GM23248 (cell line): Measurements from ENCODE around the gene ABCF2.

Experiments used
- EZH2 ChIP-seq: fragments of 200-600 bp; sonication (generic); IDR thresholded peaks from 2 replicates; pipeline ENCODE4 v1.6.1; 2018; ENCODE audit warnings: antibody characterized with exemption, mild to moderate bottlenecking; ENCODE audit not compliant: insufficient read depth, poor library complexity, severe bottlenecking
- EZH2phosphoT487 ChIP-seq: fragments of 200-600 bp; sonication (generic); IDR thresholded peaks from 2 replicates; pipeline ENCODE4 v1.6.1; 2018; ENCODE audit warnings: antibody characterized with exemption, moderate library complexity, mild to moderate bottlenecking, low read depth; ENCODE audit not compliant: insufficient read depth

- TF ChIP-seq EZH2 (no peak), EZH2phosphoT487 (no peak)
Observed at GRCh38 chr7:151243045-151243349, 16.0 kb upstream of the ABCF2 start.
